ENCODE measurements around the gene RNF11. TPM values are rescaled to one million over a fixed set of nuclear protein-coding genes. Genes with fewer than 3 reads are reported as not detected.

Gene RNF11
- total RNA-seq, 2 donors from 2014 or later: 75.1 to 81.5 TPM

GRCh38 chr1:51268634-51269033 lies 32.6 kb downstream of the RNF11 start:
- no peak for DNase-seq (ENCODE audit: low spot score)
- no peaks in the 10 kb centered on the region for H3K27me3 ChIP-seq (replicated peaks; ENCODE audit: insufficient read depth)
- H3K9me3 ChIP-seq: no peaks in the 10 kb centered on the region
- no peaks in the 10 kb centered on the region for H3K36me3 ChIP-seq
- H3K4me3 ChIP-seq: no peak overlapping the region
- WGBS: 40% methylated on average over 2 of the region's 2 CpGs
- intact Hi-C loops (cut with DNase I): no loop called here
- no peak for TF ChIP-seq POLR2A (IDR thresholded peaks at IDR 0.05)
- TF ChIP-seq CTCF (IDR thresholded peaks at IDR 0.05): no peak
- TF ChIP-seq POLR2AphosphoS5 (IDR thresholded peaks at IDR 0.05): no peak
- no peak overlapping the region for H3K27ac ChIP-seq
- H3K4me1 ChIP-seq (replicated peaks): no peaks in the 10 kb centered on the region

GRCh38 chr1:51270751-51271150 lies 34.7 kb downstream of the RNF11 start:
- Histone ChIP-seq H3K36me3 (no peaks in the 10 kb centered on the region), H3K27ac (no peak overlapping the region), H3K4me1 (replicated peaks) (no peaks in the 10 kb centered on the region), H3K9me3 (no peaks in the 10 kb centered on the region), H3K27me3 (replicated peaks; ENCODE audit: insufficient read depth) (no peaks in the 10 kb centered on the region), H3K4me3 (no peak overlapping the region)
- TF ChIP-seq POLR2A (IDR thresholded peaks at IDR 0.05) (no peak), CTCF (IDR thresholded peaks at IDR 0.05) (no peak), POLR2AphosphoS5 (IDR thresholded peaks at IDR 0.05) (no peak)
- DNase-seq (ENCODE audit: low spot score): no peak
- intact Hi-C loops (cut with DNase I): no loop called here

- H3K9me3 ChIP-seq: no peaks in the 10 kb centered on the region
- H3K4me1 ChIP-seq (replicated peaks): no peaks in the 10 kb centered on the region
- no peaks in the 10 kb centered on the region for H3K36me3 ChIP-seq
- TF ChIP-seq POLR2A (IDR thresholded peaks at IDR 0.05) (no peak), CTCF (IDR thresholded peaks at IDR 0.05) (no peak), POLR2AphosphoS5 (IDR thresholded peaks at IDR 0.05) (no peak)
- no peak overlapping the region for H3K27ac ChIP-seq
- intact Hi-C loops (cut with DNase I): no loop called here
- H3K4me3 ChIP-seq: no peak overlapping the region
- no peak for DNase-seq (ENCODE audit: low spot score)
- H3K27me3 ChIP-seq (replicated peaks; ENCODE audit: insufficient read depth): no peaks in the 10 kb centered on the region
Observed at GRCh38 chr1:51272916-51273315, 36.8 kb downstream of the RNF11 start.

GRCh38 chr1:51274676-51275075 lies 38.6 kb downstream of the RNF11 start:
- no peaks in the 10 kb centered on the region for H3K36me3 ChIP-seq
- TF ChIP-seq POLR2A (IDR thresholded peaks at IDR 0.05) (no peak), CTCF (IDR thresholded peaks at IDR 0.05) (no peak), POLR2AphosphoS5 (IDR thresholded peaks at IDR 0.05) (no peak)
- H3K4me3 ChIP-seq: no peak overlapping the region
- no peak overlapping the region for H3K27ac ChIP-seq
- intact Hi-C loops (cut with DNase I): no loop called here
- no peaks in the 10 kb centered on the region for H3K9me3 ChIP-seq
- H3K4me1 ChIP-seq (replicated peaks): no peaks in the 10 kb centered on the region
- no peaks in the 10 kb centered on the region for H3K27me3 ChIP-seq (replicated peaks; ENCODE audit: insufficient read depth)
- whole genome bisulfite sequencing: 96% methylated on average over 6 of the region's 6 CpGs
- DNase-seq (ENCODE audit: low spot score): no peak

GRCh38 chr1:51276286-51276685 lies 40.2 kb downstream of the RNF11 start:
- Histone ChIP-seq H3K27ac (no peak overlapping the region), H3K4me1 (replicated peaks) (no peaks in the 10 kb centered on the region), H3K4me3 (no peak overlapping the region), H3K27me3 (replicated peaks; ENCODE audit: insufficient read depth) (no peaks in the 10 kb centered on the region), H3K36me3 (no peaks in the 10 kb centered on the region), H3K9me3 (no peaks in the 10 kb centered on the region)
- DNase-seq (ENCODE audit: low spot score): no peak
- TF ChIP-seq CTCF (IDR thresholded peaks at IDR 0.05) (no peak), POLR2AphosphoS5 (IDR thresholded peaks at IDR 0.05) (no peak), POLR2A (IDR thresholded peaks at IDR 0.05) (no peak)
- intact Hi-C loops (cut with DNase I): no loop called here
- 72% methylated on average over 7 of the region's 7 CpGs for WGBS

Data from prostate gland (tissue), 2 donors.